Body of pancreas (tissue), 4 donors: Measurements from ENCODE around the gene TTC28.

Source experiments
- POLR2A ChIP-seq, 3 donors: fragments of 450-650 bp; IDR thresholded peaks; one replicate each; pipeline ENCODE4 v1.6.1; 2016; ENCODE audit warnings: antibody characterized with exemption in 3 of 3, mild to moderate bottlenecking in 2 of 3
- TF ChIP-seq, protein P1 (sequence below), 7 experiments: fragments of 450-650 bp in 4 of 7; fragments of 200-600 bp in 3 of 7; sonication (generic) in 3 of 7; IDR thresholded peaks; one replicate each; pipeline ENCODE4 v1.5.1; 2016 to 2019; ENCODE audit warnings: antibody characterized with exemption in 7 of 7

DNA sequence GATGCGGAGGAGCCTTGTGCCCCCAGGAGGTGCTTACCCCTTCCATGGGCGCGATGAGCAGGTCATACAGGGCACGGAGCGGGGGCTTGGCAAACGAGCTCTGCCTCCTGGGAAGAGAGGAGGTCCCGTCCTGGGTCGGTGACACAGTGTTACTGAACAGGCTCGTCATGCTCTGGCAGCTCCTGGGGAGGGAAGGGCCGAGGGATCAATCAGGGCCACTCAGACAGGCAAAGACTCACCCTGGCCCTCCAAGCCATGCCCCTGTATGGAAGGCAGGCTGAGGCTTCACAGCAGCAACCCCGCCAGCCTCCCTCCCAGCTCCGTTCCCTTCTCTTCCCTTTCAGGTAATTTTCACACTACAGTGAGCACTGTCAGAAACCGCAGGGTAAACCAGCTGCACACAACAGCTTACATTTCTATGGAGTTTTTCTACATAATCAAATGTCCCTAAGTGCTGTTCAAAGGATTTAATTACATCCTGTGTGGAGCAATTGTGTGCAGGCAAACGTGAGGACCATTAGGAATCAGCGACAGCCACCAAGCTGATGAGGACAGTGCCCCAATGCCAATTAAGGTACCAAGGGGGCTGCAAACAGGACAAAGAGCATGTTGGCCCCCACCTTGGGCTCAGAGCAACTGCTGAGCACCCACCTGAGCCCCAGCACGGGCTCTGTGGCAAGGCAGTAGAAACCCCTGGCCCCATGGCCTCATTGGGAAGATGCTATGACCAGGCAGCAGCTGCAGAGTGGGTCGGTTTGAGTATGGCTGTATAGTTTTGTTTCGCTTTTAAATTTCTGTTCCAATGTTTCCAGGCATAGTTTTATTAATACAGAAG is 665.2 kb downstream of the TTC28 start:
- TF ChIP-seq POLR2A (IDR thresholded peaks at IDR 0.05), result no peak
- TF ChIP-seq, protein P1, sequence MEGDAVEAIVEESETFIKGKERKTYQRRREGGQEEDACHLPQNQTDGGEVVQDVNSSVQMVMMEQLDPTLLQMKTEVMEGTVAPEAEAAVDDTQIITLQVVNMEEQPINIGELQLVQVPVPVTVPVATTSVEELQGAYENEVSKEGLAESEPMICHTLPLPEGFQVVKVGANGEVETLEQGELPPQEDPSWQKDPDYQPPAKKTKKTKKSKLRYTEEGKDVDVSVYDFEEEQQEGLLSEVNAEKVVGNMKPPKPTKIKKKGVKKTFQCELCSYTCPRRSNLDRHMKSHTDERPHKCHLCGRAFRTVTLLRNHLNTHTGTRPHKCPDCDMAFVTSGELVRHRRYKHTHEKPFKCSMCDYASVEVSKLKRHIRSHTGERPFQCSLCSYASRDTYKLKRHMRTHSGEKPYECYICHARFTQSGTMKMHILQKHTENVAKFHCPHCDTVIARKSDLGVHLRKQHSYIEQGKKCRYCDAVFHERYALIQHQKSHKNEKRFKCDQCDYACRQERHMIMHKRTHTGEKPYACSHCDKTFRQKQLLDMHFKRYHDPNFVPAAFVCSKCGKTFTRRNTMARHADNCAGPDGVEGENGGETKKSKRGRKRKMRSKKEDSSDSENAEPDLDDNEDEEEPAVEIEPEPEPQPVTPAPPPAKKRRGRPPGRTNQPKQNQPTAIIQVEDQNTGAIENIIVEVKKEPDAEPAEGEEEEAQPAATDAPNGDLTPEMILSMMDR (IDR thresholded peaks at IDR 0.05), result no peak
